DMS 273 (cell line): ENCODE measurements around the gene CEP95.
"Not testable (repeated sequence)": the region's sequence is repeated elsewhere in the genome, so short reads cannot be mapped to it uniquely, and the experiment has no call there.

ENCODE experiments used
- DNase-seq: peaks from one replicate; lab custom pipeline; 2025; ENCODE audit not compliant: unreplicated experiment; lab: John Stamatoyannopoulos, UW

Gene CEP95

GRCh38 chr17:64494121-64494520 lies 12.7 kb upstream of the CEP95 start:
- DNase-seq, result no peak

GRCh38 chr17:64495300-64495699 lies 11.5 kb upstream of the CEP95 start:
- not testable (repeated sequence) for DNase-seq

- no peak for DNase-seq
Observed at GRCh38 chr17:64496348-64496785, 10.4 kb upstream of the CEP95 start.

- peak; percentile 98 for DNase-seq
Observed at GRCh38 chr17:64496786-64497564, 9.8 kb upstream of the CEP95 start, which contains the start of gene POLG2. POLG2 (minus strand) TSS chr17:64497054; CDS start chr17:64496968, 86 bp downstream.

GRCh38 chr17:64497565-64498035 lies 9.2 kb upstream of the CEP95 start:
- DNase-seq, result no peak

- DNase-seq, result peak; percentile 57
Observed at GRCh38 chr17:64498308-64499203, 8.2 kb upstream of the CEP95 start.

GRCh38 chr17:64499805-64500486 lies 6.8 kb upstream of the CEP95 start:
- peak; percentile 37 for DNase-seq

GRCh38 chr17:64500487-64500859 lies 6.3 kb upstream of the CEP95 start:
- no peak for DNase-seq

GRCh38 chr17:64500862-64501765 lies 5.7 kb upstream of the CEP95 start:
- DNase-seq, result peak; percentile 43

- DNase-seq, result no peak
Observed at GRCh38 chr17:64502021-64502420, 4.8 kb upstream of the CEP95 start.

- DNase-seq, result no peak
Observed at GRCh38 chr17:64502809-64503208, 4.0 kb upstream of the CEP95 start.

GRCh38 chr17:64503341-64503740 lies 3.4 kb upstream of the CEP95 start:
- DNase-seq, result no peak

GRCh38 chr17:64503821-64504768 lies 2.7 kb upstream of the CEP95 start:
- no peak for DNase-seq

GRCh38 chr17:64504769-64505339 lies 1.9 kb upstream of the CEP95 start:
- peak; percentile 36 for DNase-seq

GRCh38 chr17:64505340-64506200 lies 1.2 kb upstream of the CEP95 start:
- DNase-seq, result peak; percentile 92

GRCh38 chr17:64506201-64506575 lies 589 bp upstream of the CEP95 start, which contains the start of gene DDX5:
DDX5 (minus strand) TSS chr17:64506289; CDS start chr17:64506119, 170 bp downstream.
- DNase-seq, result peak; percentile 99

GRCh38 chr17:64507413-64507782 lies 621 bp downstream of the CEP95 start:
- DNase-seq, result peak; percentile 87

- DNase-seq, result no peak
Observed at GRCh38 chr17:64508683-64509082, 1.9 kb downstream of the CEP95 start.
